HEK293 (cell line): ENCODE data around the gene ZDHHC8.

ENCODE experiments used
- CTCF ChIA-PET: fragments of 350-600 bp; formaldehyde crosslinking; extraction: SDS; loops from one replicate; lab custom pipeline; 2021; ENCODE audit warnings: antibody characterized with exemption; lab: Yijun Ruan, JAX
- POLR2A ChIA-PET: fragments of 300-600 bp; formaldehyde crosslinking; extraction: SDS; loops from one replicate; lab custom pipeline; 2020; ENCODE audit warnings: antibody characterized with exemption, inconsistent platforms; lab: Yijun Ruan, JAX
- H3K27ac ChIP-seq: fragments of 200-500 bp; sonication (Bioruptor generic); 2 replicates; pipeline ENCODE4 v1.5.1; 2014; ENCODE audit warnings: low read depth, low read length, control low read depth, inconsistent platforms; ENCODE audit errors: extremely low read depth
- H3K36me3 ChIP-seq, 2 experiments: fragments of 200-500 bp in 1 of 2; sonication (Bioruptor generic) in 1 of 2; 1 replicate in 1 of 2; 2 replicates in 1 of 2; pipeline ENCODE4 v1.5.1; 2014 to 2017; ENCODE audit warnings: inconsistent platforms in 2 of 2, low read length in 2 of 2; ENCODE audit not compliant: control insufficient read depth in 2 of 2, insufficient read depth in 1 of 2
- H3K4me1 ChIP-seq: fragments of 200-500 bp; sonication (Bioruptor generic); 2 replicates; pipeline ENCODE4 v1.5.1; 2014; ENCODE audit warnings: mild to moderate bottlenecking, low read length, inconsistent platforms; ENCODE audit not compliant: control insufficient read depth, insufficient read depth
- H3K4me3 ChIP-seq: 2 replicates; pipeline ENCODE4 v1.5.1; 2011; ENCODE audit warnings: low read depth, mild to moderate bottlenecking, control low read depth, low read length, moderate library complexity
- H3K9me3 ChIP-seq: fragments of 200-500 bp; sonication (Bioruptor generic); 2 replicates; pipeline ENCODE4 v1.5.1; 2014; ENCODE audit warnings: low read depth, low read length, inconsistent platforms; ENCODE audit not compliant: control insufficient read depth, insufficient read depth
- BCL11B ChIP-seq: fragments of 450-650 bp; formaldehyde crosslinking; IDR thresholded peaks from 2 replicates; pipeline ENCODE4 v1.5.1; 2016; ENCODE audit warnings: low read depth, missing biosample characterization, missing genetic modification characterization
- EGR2 ChIP-seq: fragments of 450-650 bp; formaldehyde crosslinking; IDR thresholded peaks from 2 replicates; pipeline ENCODE4 v1.5.1; 2016; ENCODE audit warnings: low read depth, missing biosample characterization, missing genetic modification characterization
- GLIS1 ChIP-seq: fragments of 450-650 bp; formaldehyde crosslinking; IDR thresholded peaks from 2 replicates; pipeline ENCODE4 v1.5.1; 2016; ENCODE audit warnings: missing biosample characterization, missing genetic modification characterization
- GLIS2 ChIP-seq: fragments of 450-650 bp; formaldehyde crosslinking; IDR thresholded peaks from 2 replicates; pipeline ENCODE4 v1.5.1; 2016; ENCODE audit warnings: missing biosample characterization, missing genetic modification characterization
- KLF1 ChIP-seq: fragments of 450-650 bp; formaldehyde crosslinking; IDR thresholded peaks from 2 replicates; pipeline ENCODE4 v1.5.1; 2016; ENCODE audit warnings: missing biosample characterization, missing genetic modification characterization
- KLF9 ChIP-seq: fragments of 450-650 bp; formaldehyde crosslinking; IDR thresholded peaks from 2 replicates; pipeline ENCODE4 v1.5.1; 2016; ENCODE audit warnings: missing biosample characterization, missing genetic modification characterization, low read depth
- MYNN ChIP-seq: fragments of 450-650 bp; formaldehyde crosslinking; IDR thresholded peaks from 2 replicates; pipeline ENCODE4 v1.5.1; 2016; ENCODE audit warnings: missing biosample characterization, missing genetic modification characterization, borderline replicate concordance
- PATZ1 ChIP-seq: fragments of 450-650 bp; formaldehyde crosslinking; IDR thresholded peaks from 2 replicates; pipeline ENCODE4 v1.5.1; 2016; ENCODE audit warnings: missing biosample characterization, missing genetic modification characterization
- PRDM10 ChIP-seq: fragments of 450-650 bp; formaldehyde crosslinking; IDR thresholded peaks from 2 replicates; pipeline ENCODE4 v1.5.1; 2016; ENCODE audit warnings: missing biosample characterization, missing genetic modification characterization
- SP2 ChIP-seq: fragments of 450-650 bp; formaldehyde crosslinking; IDR thresholded peaks from 2 replicates; pipeline ENCODE4 v1.5.1; 2016; ENCODE audit warnings: missing biosample characterization, missing genetic modification characterization
- SP3 ChIP-seq: fragments of 450-650 bp; formaldehyde crosslinking; IDR thresholded peaks from 2 replicates; pipeline ENCODE4 v1.5.1; 2016; ENCODE audit warnings: missing biosample characterization, missing genetic modification characterization
- ZBTB10 ChIP-seq: fragments of 450-650 bp; formaldehyde crosslinking; IDR thresholded peaks from 2 replicates; pipeline ENCODE4 v1.5.1; 2016; ENCODE audit warnings: missing biosample characterization, missing genetic modification characterization
- ZBTB20 ChIP-seq: fragments of 450-650 bp; formaldehyde crosslinking; IDR thresholded peaks from 2 replicates; pipeline ENCODE4 v1.5.1; 2016; ENCODE audit warnings: missing biosample characterization, missing genetic modification characterization
- ZBTB26 ChIP-seq: fragments of 450-650 bp; formaldehyde crosslinking; optimal IDR thresholded peaks from 2 replicates; pipeline ENCODE3; 2016; ENCODE audit warnings: missing biosample characterization, mild to moderate bottlenecking, missing genetic modification characterization
- ZBTB8A ChIP-seq: fragments of 450-650 bp; formaldehyde crosslinking; IDR thresholded peaks from 2 replicates; pipeline ENCODE4 v1.5.1; 2016; ENCODE audit warnings: missing biosample characterization, missing genetic modification characterization
- ZFP69B ChIP-seq: fragments of 450-650 bp; formaldehyde crosslinking; IDR thresholded peaks from 2 replicates; pipeline ENCODE4 v1.5.1; 2016; ENCODE audit warnings: missing biosample characterization, missing genetic modification characterization
- ZIC2 ChIP-seq: fragments of 450-650 bp; formaldehyde crosslinking; IDR thresholded peaks from 2 replicates; pipeline ENCODE4 v1.5.1; 2016; ENCODE audit warnings: missing biosample characterization, missing genetic modification characterization
- ZNF148 ChIP-seq: fragments of 450-650 bp; formaldehyde crosslinking; IDR thresholded peaks from 2 replicates; pipeline ENCODE4 v1.5.0; 2017; ENCODE audit warnings: missing biosample characterization, missing genetic modification characterization, borderline replicate concordance
- ZNF157 ChIP-seq: fragments of 450-650 bp; formaldehyde crosslinking; IDR thresholded peaks from 2 replicates; pipeline ENCODE4 v1.5.1; 2016; ENCODE audit warnings: missing biosample characterization, missing genetic modification characterization
- ZNF311 ChIP-seq: fragments of 450-650 bp; formaldehyde crosslinking; IDR thresholded peaks from 2 replicates; pipeline ENCODE4 v1.5.1; 2017; ENCODE audit warnings: missing biosample characterization, missing genetic modification characterization, borderline replicate concordance
- ZNF335 ChIP-seq: fragments of 450-650 bp; formaldehyde crosslinking; conservative IDR thresholded peaks from 2 replicates; pipeline ENCODE4 v1.5.1; 2016; ENCODE audit warnings: missing biosample characterization, missing genetic modification characterization
- ZNF670 ChIP-seq: fragments of 450-650 bp; formaldehyde crosslinking; IDR thresholded peaks from 2 replicates; pipeline ENCODE4 v1.5.1; 2016; ENCODE audit warnings: missing biosample characterization, missing genetic modification characterization, low read depth
- ZNF76 ChIP-seq: fragments of 450-650 bp; formaldehyde crosslinking; IDR thresholded peaks from 2 replicates; pipeline ENCODE4; 2016; ENCODE audit warnings: low read depth, missing biosample characterization, missing genetic modification characterization, borderline replicate concordance
- ZXDB ChIP-seq: fragments of 450-650 bp; formaldehyde crosslinking; IDR thresholded peaks from 2 replicates; pipeline ENCODE4 v1.5.1; 2016; ENCODE audit warnings: missing biosample characterization, missing genetic modification characterization

Gene ZDHHC8

GRCh38 chr22:20130731-20131596 is 640 bp upstream of the ZDHHC8 start:
- Histone ChIP-seq H3K36me3 (peaks cover 0 to 36% of the 10 kb centered on the region in 2 experiments; a peak in 1 of 3 replicates), H3K9me3 (no peaks in the 10 kb centered on the region), H3K4me1 (peaks cover 5% of the 10 kb centered on the region; the same call in 1 of the 2 replicates), H3K27ac (peak overlapping the region; percentile 82), H3K4me3 (peak overlapping the region; percentile 69)
- POLR2A ChIA-PET, result interaction anchor here (1.0 to 4.9 kb wide), 2 partner anchors 12 to 18 kb away, joined by 3 to 62 read pairs; partner anchors contain the start of genes RANBP1 and TRMT2A
- CTCF ChIA-PET, result interaction anchor here (0.9 kb wide), 1 partner anchor 183 kb away, joined by 4 read pairs; no protein-coding TSS in a partner anchor
- TF ChIP-seq ZIC2 (tag by site-specific recombination) (no peak), ZXDB (0 out of 2 replicates have a peak, but pooled peaks have one; percentile 27), KLF1 (tag by site-specific recombination) (peak; percentile 73), ZBTB8A (tag by site-specific recombination) (peak; percentile 95), EGR2 (tag by site-specific recombination) (0 out of 2 replicates have a peak, but pooled peaks have one; percentile 20), ZBTB10 (peak; percentile 60; the same call in 1 of the 2 replicates), ZBTB20 (peak; percentile 24; the same call in 1 of the 2 replicates), ZNF335 (tag by site-specific recombination) (peak; percentile 81), ZNF76 (tag by site-specific recombination) (peak; percentile 63; the same call in 1 of the 2 replicates), SP3 (tag by site-specific recombination) (peak; percentile 80), SP2 (tag by site-specific recombination) (peak; percentile 77), PRDM10 (tag by site-specific recombination) (peak; percentile 47), BCL11B (tag by site-specific recombination) (peak; percentile 30; the same call in 1 of the 2 replicates), PATZ1 (tag by site-specific recombination) (peak; percentile 84; the same call in 1 of the 2 replicates), ZNF311 (tag by site-specific recombination) (no peak), GLIS2 (peak; percentile 97), ZNF157 (no peak), ZFP69B (peak; percentile 58; the same call in 1 of the 2 replicates), ZNF148 (tag by site-specific recombination) (no peak), MYNN (tag by site-specific recombination) (no peak), ZNF670 (tag by site-specific recombination) (no peak), KLF9 (tag by site-specific recombination) (peak; percentile 84), ZBTB26 (tag by site-specific recombination) (peak; percentile 44), GLIS1 (tag by site-specific recombination) (peak; percentile 37)
